PC-3 (cell line): ENCODE results near the gene IFIT3. TPM values are rescaled to one million over a fixed set of nuclear protein-coding genes. Genes with fewer than 3 reads are reported as not detected.

Experiments
- ATAC-seq: fragments of 200-7000 bp; cut with Tn5 transposase; 2 replicates; pipeline ENCODE4 v1.9.1; 2020; ENCODE audit warnings: mild to moderate bottlenecking, moderate library complexity
- BruUV-seq: library from RNA; stranded (reverse); fragments of 400-500 nt; replicated peaks from 2 replicates; lab custom pipeline; 2021; lab: Mats Ljungman, UMichigan
- CTCF ChIA-PET: fragments of 300-600 bp; sonication (Branson Sonifier 250); formaldehyde crosslinking; loops from one replicate; lab custom pipeline; 2022; ENCODE audit warnings: antibody characterized with exemption; lab: Charles Lee
- POLR2A ChIA-PET: fragments of 300-600 bp; sonication (Branson Sonifier 250); formaldehyde crosslinking; loops from one replicate; lab custom pipeline; 2022; ENCODE audit warnings: antibody characterized with exemption; ENCODE audit not compliant: unreplicated experiment; lab: Charles Lee
- DNase-seq: peaks from one replicate; pipeline ENCODE4 v3.0.0-alpha.2; 2015
- H2AFZ ChIP-seq: fragments of 300-600 bp; sonication (generic); 2 replicates; pipeline ENCODE4 v1.6.0; 2016; ENCODE audit warnings: antibody characterized with exemption, low read length
- H3F3A ChIP-seq: fragments of 300-600 bp; sonication (generic); one replicate; pipeline ENCODE4 v1.6.0; 2017; ENCODE audit warnings: antibody characterized with exemption, low read length, control low read depth, mild to moderate bottlenecking; ENCODE audit not compliant: unreplicated experiment
- H3K27ac ChIP-seq: fragments of 300-600 bp; sonication (generic); 2 replicates; pipeline ENCODE4 v1.5.1; 2016; ENCODE audit warnings: mild to moderate bottlenecking, low read length
- H3K27me3 ChIP-seq: fragments of 300-600 bp; sonication (generic); 2 replicates; pipeline ENCODE4 v1.6.1; 2016; ENCODE audit warnings: low read length, mixed read lengths
- H3K36me3 ChIP-seq: fragments of 300-600 bp; sonication (generic); 2 replicates; pipeline ENCODE4 v1.6.1; 2016; ENCODE audit warnings: low read depth, mixed run types, low read length, mixed read lengths
- H3K4me1 ChIP-seq: fragments of 300-600 bp; sonication (generic); 2 replicates; pipeline ENCODE4 v1.5.1; 2016; ENCODE audit warnings: low read length; ENCODE audit not compliant: insufficient read depth
- H3K4me2 ChIP-seq: fragments of 300-600 bp; sonication (generic); 2 replicates; pipeline ENCODE4 v1.6.0; 2016; ENCODE audit warnings: low read length
- H3K4me3 ChIP-seq: fragments of 300-600 bp; sonication (generic); 2 replicates; pipeline ENCODE4 v1.5.1; 2016; ENCODE audit warnings: mild to moderate bottlenecking, low read length, mixed read lengths
- H3K79me2 ChIP-seq: fragments of 300-600 bp; sonication (generic); 2 replicates; pipeline ENCODE4 v1.6.1; 2017; ENCODE audit warnings: low read length, mixed read lengths
- H3K9ac ChIP-seq: fragments of 300-600 bp; sonication (generic); 2 replicates; pipeline ENCODE4 v1.6.0; 2016; ENCODE audit warnings: mild to moderate bottlenecking, low read length
- H3K9me2 ChIP-seq: fragments of 300-600 bp; sonication (generic); replicated peaks from 2 replicates; pipeline ENCODE4 v1.6.1; 2016; ENCODE audit warnings: mixed run types, low read length, mixed read lengths
- H3K9me3 ChIP-seq: fragments of 300-600 bp; sonication (generic); 2 replicates; pipeline ENCODE4 v1.6.1; 2016; ENCODE audit warnings: low read length, mixed read lengths
- H4K20me1 ChIP-seq: fragments of 300-600 bp; sonication (generic); 2 replicates; pipeline ENCODE4 v1.6.1; 2016; ENCODE audit warnings: low read length, mixed read lengths
- EZH2 ChIP-seq: fragments of 300-600 bp; sonication (generic); IDR thresholded peaks from one replicate; pipeline ENCODE4 v1.6.1; 2017; ENCODE audit warnings: antibody characterized with exemption, mild to moderate bottlenecking, low read length; ENCODE audit not compliant: unreplicated experiment
- EZH2phosphoT487 ChIP-seq: fragments of 300-600 bp; sonication (generic); IDR thresholded peaks from 2 replicates; pipeline ENCODE4 v1.6.1; 2018; ENCODE audit warnings: mild to moderate bottlenecking, antibody characterized with exemption, low read length, borderline replicate concordance
- intact Hi-C: fragments of 100-400 bp; cut with micrococcal nuclease; formaldehyde crosslinking; loops from 2 replicates; pipeline ENCODE4 v1.9.0; 2023
- total RNA-seq: library from RNA; depleted of rRNA; stranded (reverse); fragments of >200 nt; gene quantifications from 2 replicates; pipeline ENCODE4 v1.2.3, GENCODE V29; 2014
- TF ChIP-seq, protein P1 (sequence below): fragments of 300-600 bp; sonication (generic); conservative IDR thresholded peaks from 2 replicates; pipeline ENCODE4 v1.5.1; 2017; ENCODE audit warnings: antibody characterized with exemption, low read depth, mild to moderate bottlenecking, low read length

Gene IFIT3
- total RNA-seq, 1 experiment from 2014 or later: 5.0 TPM

DNA sequence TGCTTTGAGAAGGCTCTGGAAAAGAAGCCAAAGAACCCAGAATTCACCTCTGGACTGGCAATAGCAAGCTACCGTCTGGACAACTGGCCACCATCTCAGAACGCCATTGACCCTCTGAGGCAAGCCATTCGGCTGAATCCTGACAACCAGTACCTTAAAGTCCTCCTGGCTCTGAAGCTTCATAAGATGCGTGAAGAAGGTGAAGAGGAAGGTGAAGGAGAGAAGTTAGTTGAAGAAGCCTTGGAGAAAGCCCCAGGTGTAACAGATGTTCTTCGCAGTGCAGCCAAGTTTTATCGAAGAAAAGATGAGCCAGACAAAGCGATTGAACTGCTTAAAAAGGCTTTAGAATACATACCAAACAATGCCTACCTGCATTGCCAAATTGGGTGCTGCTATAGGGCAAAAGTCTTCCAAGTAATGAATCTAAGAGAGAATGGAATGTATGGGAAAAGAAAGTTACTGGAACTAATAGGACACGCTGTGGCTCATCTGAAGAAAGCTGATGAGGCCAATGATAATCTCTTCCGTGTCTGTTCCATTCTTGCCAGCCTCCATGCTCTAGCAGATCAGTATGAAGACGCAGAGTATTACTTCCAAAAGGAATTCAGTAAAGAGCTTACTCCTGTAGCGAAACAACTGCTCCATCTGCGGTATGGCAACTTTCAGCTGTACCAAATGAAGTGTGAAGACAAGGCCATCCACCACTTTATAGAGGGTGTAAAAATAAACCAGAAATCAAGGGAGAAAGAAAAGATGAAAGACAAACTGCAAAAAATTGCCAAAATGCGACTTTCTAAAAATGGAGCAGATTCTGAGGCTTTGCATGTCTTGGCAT, 21.1 kb upstream of the IFIT3 start:
- no peak overlapping the region for H3K4me3 ChIP-seq
- 0 out of 2 replicates have a peak, but pooled peaks cover 7% of the 10 kb centered on the region for H3K36me3 ChIP-seq
- no peaks in the 10 kb centered on the region for H3K27me3 ChIP-seq
- H3K4me2 ChIP-seq: no peak overlapping the region
- no peak for ATAC-seq
- H3K79me2 ChIP-seq: peaks cover 18% of the 10 kb centered on the region
- TF ChIP-seq EZH2phosphoT487: no peak
- TF ChIP-seq, protein P1, sequence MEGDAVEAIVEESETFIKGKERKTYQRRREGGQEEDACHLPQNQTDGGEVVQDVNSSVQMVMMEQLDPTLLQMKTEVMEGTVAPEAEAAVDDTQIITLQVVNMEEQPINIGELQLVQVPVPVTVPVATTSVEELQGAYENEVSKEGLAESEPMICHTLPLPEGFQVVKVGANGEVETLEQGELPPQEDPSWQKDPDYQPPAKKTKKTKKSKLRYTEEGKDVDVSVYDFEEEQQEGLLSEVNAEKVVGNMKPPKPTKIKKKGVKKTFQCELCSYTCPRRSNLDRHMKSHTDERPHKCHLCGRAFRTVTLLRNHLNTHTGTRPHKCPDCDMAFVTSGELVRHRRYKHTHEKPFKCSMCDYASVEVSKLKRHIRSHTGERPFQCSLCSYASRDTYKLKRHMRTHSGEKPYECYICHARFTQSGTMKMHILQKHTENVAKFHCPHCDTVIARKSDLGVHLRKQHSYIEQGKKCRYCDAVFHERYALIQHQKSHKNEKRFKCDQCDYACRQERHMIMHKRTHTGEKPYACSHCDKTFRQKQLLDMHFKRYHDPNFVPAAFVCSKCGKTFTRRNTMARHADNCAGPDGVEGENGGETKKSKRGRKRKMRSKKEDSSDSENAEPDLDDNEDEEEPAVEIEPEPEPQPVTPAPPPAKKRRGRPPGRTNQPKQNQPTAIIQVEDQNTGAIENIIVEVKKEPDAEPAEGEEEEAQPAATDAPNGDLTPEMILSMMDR: no peak
- TF ChIP-seq EZH2: no peak
- no peaks in the 10 kb centered on the region for H4K20me1 ChIP-seq
- no peaks in the 10 kb centered on the region for H3K9me3 ChIP-seq
- H3K9me2 ChIP-seq: no peaks in the 10 kb centered on the region
- no TSS peak for BruUV-seq
- ChIA-PET POLR2A (no interaction called here), CTCF (no interaction called here)
- intact Hi-C loops: no loop called here
- H2AFZ ChIP-seq: no peak overlapping the region
- H3K9ac ChIP-seq: no peak overlapping the region
- DNase-seq: no peak
- peaks cover 21% of the 10 kb centered on the region for H3K4me1 ChIP-seq
- no peaks in the 10 kb centered on the region for H3F3A ChIP-seq
- no peak overlapping the region for H3K27ac ChIP-seq

DNA sequence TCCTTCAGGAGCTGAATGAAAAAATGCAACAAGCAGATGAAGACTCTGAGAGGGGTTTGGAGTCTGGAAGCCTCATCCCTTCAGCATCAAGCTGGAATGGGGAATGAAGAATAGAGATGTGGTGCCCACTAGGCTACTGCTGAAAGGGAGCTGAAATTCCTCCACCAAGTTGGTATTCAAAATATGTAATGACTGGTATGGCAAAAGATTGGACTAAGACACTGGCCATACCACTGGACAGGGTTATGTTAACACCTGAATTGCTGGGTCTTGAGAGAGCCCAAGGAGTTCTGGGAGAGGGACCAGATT, 20.6 kb upstream of the IFIT3 start:
- DNase-seq: no peak
- Histone ChIP-seq H3K9me2 (no peaks in the 10 kb centered on the region), H3K4me3 (no peak overlapping the region), H3K9ac (no peak overlapping the region), H3K36me3 (0 out of 2 replicates have a peak, but pooled peaks cover 7% of the 10 kb centered on the region), H3K27ac (no peak overlapping the region), H4K20me1 (no peaks in the 10 kb centered on the region), H3K27me3 (no peaks in the 10 kb centered on the region), H3K9me3 (no peaks in the 10 kb centered on the region), H3K4me2 (no peak overlapping the region), H2AFZ (no peak overlapping the region), H3K79me2 (peaks cover 18% of the 10 kb centered on the region), H3K4me1 (peaks cover 18% of the 10 kb centered on the region), H3F3A (no peaks in the 10 kb centered on the region)
- intact Hi-C loops: no loop called here
- TF ChIP-seq EZH2 (no peak), EZH2phosphoT487 (no peak)
- TF ChIP-seq, protein P1: no peak
- ChIA-PET POLR2A (no interaction called here), CTCF (no interaction called here)
- BruUV-seq: no TSS peak
- no peak for ATAC-seq

DNA sequence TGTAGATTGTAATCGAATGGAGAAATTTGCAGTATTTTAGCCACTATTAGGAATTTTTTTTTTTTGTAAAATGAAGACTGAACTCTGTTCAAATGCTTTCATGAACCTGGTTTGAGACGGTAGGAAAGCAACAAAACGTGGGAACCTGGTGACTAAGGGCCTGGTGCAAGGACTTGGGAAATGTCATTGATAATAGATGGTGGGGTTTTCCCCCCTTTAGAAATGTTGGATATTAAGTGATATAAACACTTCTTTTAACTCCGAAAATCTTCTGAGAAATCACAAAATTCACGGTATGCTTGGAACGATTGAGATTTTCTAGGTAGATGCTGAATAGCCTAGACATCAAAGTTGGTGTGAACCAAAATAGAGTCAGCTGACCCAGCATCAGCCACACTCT, 19.5 kb upstream of the IFIT3 start:
- Histone ChIP-seq H3K27me3 (no peaks in the 10 kb centered on the region), H3K9me3 (no peaks in the 10 kb centered on the region), H3K9me2 (no peaks in the 10 kb centered on the region), H3K4me3 (no peak overlapping the region), H3K27ac (no peak overlapping the region), H3F3A (no peaks in the 10 kb centered on the region), H3K9ac (no peak overlapping the region), H3K4me1 (peaks cover 8% of the 10 kb centered on the region), H3K79me2 (peaks cover 11% of the 10 kb centered on the region), H3K4me2 (no peak overlapping the region), H2AFZ (no peak overlapping the region), H3K36me3 (0 out of 2 replicates have a peak, but pooled peaks cover 7% of the 10 kb centered on the region), H4K20me1 (no peaks in the 10 kb centered on the region)
- BruUV-seq: no TSS peak
- TF ChIP-seq EZH2phosphoT487: no peak
- TF ChIP-seq, protein P1: no peak
- TF ChIP-seq EZH2: no peak
- POLR2A ChIA-PET: no interaction called here
- CTCF ChIA-PET: no interaction called here
- DNase-seq: no peak
- ATAC-seq: no peak
- intact Hi-C loops: no loop called here
